NCI-H2171 treated with DMSO at 0.1 percent for 48 hours (cell line): ENCODE data around the gene TPM2.

ENCODE experiments used
- DNase-seq: peaks from one replicate; lab custom pipeline; 2025; lab: John Stamatoyannopoulos, UW

The TPM2 gene

GRCh38 chr9:35689542-35690293 is at the start of gene TPM2:
Gene TPM2, minus strand, starts transcription at chr9:35689925. Its CDS starts 108 bp downstream, at chr9:35689817.
- DNase-seq: no peak

GRCh38 chr9:35738924-35739323 is 49.2 kb upstream of the TPM2 start:
- DNase-seq: no peak

DNA sequence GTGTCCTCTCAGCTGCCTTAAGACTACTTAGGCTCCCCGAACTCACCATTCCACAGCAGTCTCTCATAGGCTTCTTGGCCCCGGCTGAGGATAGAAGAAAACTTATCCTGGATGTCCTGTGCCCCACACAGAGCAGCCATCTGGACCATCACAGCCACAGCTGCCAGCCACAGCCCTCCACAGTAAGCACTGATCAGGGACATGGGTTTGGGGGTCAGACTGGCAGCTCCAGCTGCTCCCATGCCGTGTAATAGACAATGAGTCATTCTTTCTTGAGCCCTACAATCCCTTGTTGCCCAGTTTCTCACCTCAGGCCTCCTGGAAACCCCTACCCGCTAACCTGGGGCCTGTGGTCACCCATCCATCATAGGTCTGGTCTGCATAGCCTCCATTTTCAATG is 48.5 kb upstream of the TPM2 start:
- no peak for DNase-seq

- no peak for DNase-seq
Measured at GRCh38 chr9:35737143-35737542, 47.4 kb upstream of the TPM2 start.

DNA sequence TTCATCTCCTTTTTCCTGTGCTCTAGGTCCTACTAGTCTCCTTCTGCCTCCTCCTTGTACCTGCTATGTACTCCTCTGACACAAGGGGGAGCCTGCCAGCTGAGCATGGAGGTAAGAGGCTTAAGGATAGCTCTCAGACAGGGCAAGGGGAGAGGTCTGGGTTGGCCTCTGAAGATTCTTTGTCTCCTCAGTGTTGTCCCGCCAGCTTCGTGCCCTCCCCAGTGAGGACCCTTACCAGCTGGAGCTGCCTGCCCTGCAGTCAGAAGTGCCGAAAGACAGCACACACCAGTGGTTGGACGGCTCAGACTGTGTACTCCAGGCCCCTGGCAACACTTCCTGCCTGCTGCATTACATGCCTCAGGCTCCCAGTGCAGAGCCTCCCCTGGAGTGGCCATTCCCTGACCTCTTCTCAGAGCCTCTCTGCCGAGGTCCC is 46.5 kb upstream of the TPM2 start:
- peak; percentile 47 for DNase-seq

GRCh38 chr9:35734096-35734495 is 44.4 kb upstream of the TPM2 start:
- DNase-seq: no peak

GRCh38 chr9:35732800-35733541 is 43.2 kb upstream of the TPM2 start:
- peak; percentile 52 for DNase-seq

- peak; percentile 89 for DNase-seq
Measured at GRCh38 chr9:35732185-35732799, 42.6 kb upstream of the TPM2 start, which contains the start of the genes CREB3 and TLN1. Gene CREB3, plus strand, starts transcription at chr9:35732666. Its CDS starts 107 bp downstream, at chr9:35732773. Gene TLN1, minus strand, starts transcription at chr9:35732195. Its CDS starts 6,501 bp downstream, at chr9:35725694.

DNA sequence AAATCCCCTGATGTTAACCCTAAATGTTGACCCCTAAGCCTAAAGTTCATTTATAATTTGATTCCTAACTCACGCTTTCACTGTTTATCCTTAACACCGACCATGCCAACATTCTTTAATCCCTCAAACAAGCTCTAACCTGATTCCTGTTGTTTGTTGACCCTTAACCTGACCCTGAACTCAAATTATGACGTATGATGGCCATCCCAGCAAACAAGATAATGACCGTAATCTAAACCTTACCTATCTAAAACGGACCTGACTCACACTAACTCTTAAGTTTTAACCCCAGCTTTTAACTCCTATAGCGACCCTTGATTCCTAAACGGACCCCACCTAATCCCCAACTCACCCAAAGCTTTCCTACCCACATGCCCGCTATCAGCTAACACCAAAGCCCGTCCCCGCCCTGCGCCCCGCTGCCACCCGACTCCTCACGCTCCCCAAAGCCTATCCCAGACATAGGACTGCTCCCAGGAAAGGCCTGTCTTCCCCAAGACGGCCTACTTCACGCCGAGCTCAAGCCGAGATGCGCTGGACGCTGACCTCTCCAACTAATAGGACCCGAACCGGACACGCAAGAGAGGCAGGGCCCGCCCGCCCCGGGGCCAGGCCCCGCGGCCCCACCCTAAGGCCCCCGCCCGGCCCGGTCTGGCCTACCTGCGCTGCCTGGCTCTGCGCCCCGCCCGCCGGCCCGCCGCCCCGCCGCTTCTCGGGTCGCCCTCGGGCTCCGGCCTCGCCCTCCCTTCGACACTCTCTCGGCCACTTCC is 41.9 kb upstream of the TPM2 start:
- DNase-seq: no peak

DNA sequence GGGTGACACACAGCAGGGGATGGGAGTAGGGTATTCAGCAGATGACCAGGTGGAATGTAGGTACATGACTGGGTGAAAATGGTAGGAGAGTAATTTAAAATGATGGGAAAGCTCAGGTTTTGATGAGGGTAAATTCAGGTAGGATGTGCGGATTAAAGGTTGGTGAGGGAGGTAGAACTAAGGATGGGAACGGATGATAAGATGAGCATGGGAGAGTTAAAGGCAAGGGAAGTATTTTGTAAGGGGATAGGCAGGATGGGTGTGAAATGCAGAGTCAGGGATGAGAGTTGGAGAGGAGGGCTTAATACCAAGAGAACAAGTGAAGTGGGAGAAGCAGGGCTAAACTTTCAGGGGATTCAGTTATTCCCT is 40.7 kb upstream of the TPM2 start:
- no peak for DNase-seq

GRCh38 chr9:35729700-35730485 is 40.2 kb upstream of the TPM2 start:
- DNase-seq: peak; percentile 1

DNA sequence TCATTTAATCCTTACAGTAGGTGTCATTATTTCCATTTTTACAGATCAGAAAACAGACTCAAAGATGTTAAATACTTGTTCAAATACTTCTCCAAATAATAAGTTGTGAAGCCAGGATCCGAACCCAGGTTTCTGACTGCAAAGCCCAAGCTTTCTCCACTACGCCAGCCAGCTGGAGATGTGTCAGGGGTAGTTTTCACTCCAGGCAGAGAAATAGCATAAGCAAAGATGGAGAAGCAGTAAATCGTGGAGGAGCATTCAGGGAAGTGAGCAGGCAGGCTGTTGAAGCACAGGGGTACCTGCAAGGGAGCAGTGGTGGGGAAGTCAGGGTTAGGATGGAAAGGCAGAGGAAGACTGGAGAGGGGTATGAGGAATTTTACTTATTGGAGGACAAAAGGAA is 39.4 kb upstream of the TPM2 start:
- no peak for DNase-seq

DNA sequence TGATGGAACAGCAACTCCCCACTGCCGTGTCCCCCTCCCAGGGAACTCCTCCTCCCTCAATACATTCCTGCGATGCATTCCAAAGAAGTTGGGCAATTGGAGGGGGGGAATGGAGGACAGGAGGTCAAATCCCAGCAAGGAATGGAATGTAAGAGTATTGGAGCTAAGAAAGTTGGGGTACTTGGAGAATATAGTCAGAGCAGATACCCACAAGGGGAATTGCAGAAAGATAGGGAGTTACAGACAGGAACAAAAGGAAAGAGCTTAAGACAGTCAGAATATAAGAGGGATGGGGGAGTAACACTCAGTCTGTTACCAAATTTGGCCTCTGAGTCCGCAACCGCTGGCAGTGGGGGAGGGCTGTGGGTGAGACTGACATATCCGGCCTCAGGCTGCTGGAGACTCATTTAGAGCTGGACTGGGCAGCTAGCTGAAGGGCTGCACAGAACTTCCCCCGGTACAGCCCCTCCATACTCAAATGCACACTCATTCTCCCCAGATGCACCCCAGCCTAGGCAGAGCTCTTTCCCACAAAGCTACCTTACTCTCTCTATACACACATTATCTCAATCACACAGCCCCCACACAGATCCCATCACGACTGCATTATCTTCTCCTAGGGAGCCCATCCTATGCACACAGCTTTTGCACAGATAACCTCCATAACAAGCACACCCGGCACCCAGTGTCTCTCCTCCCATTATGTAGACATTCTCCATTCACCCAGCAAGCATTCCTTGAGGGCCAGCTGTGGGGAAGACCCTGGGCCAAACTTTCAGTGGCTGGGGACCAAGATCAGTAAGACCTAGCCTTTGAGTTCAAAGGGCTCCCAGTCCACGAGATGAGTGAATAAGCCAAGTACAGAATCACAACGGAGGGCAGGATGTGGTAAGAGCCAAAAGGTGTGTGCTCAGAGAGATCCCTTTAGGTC is 38.6 kb upstream of the TPM2 start:
- no peak for DNase-seq

GRCh38 chr9:35727676-35728040 is 37.9 kb upstream of the TPM2 start:
- DNase-seq: no peak

GRCh38 chr9:35726931-35727330 is 37.2 kb upstream of the TPM2 start:
- no peak for DNase-seq

DNA sequence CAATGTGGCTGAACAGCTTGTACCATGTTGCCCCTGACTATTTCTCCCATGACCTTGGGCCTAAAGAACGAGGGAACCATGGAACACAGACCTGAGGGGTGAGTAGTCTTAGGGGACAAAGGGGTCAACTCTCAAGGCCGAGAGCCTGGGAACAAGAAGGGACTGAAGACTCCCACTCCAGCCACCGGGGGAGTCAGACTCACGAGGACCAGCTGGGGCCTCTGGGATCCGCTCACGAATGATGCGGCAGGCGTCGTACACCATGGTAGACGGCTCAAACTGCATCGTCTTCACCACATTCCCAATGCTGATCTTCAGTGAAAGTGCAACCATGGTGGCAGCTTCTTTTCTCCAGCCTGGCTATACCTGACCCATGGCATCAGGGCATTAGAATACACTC is 35.6 kb upstream of the TPM2 start:
- DNase-seq: no peak

- DNase-seq: no peak
Measured at GRCh38 chr9:35723908-35724307, 34.2 kb upstream of the TPM2 start.

DNA sequence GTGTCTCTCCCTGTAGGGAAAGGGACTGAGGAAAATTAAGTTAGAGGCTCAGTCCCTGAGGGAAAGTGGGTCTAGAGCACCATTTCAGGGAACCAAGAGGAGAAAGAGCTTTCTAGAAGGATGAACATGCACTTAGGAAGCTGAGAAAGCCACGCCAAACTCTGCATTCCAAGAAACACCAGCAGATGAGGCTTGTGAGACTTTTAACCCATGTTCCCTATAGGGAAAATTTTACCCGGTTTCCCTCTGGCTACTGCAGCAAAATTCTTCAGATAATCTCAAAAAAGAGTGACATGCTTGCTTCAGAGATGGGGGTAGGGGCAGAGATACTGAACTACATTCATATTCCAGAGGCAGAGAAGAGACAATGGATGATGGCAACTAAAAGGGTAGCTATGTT is 33.7 kb upstream of the TPM2 start:
- DNase-seq: no peak

- no peak for DNase-seq
Measured at GRCh38 chr9:35719546-35719945, 29.8 kb upstream of the TPM2 start.
